DMS53 (cell line): Measurements from ENCODE around the gene MAPK4.
"Not testable (repeated sequence)": the region's sequence is repeated elsewhere in the genome, so short reads cannot be mapped to it uniquely, and the experiment has no call there.

Experiments used
- DNase-seq: peaks from one replicate; lab custom pipeline; 2025; lab: John Stamatoyannopoulos, UW

The MAPK4 gene

GRCh38 chr18:50559752-50560680, at the start of gene MAPK4:
Gene MAPK4 (plus strand): TSS chr18:50560087. CDS start chr18:50663959, 103,872 bp downstream.
- DNase-seq, result peak; percentile 89

- DNase-seq, result not testable (repeated sequence)
Observed at GRCh38 chr18:50517277-50517676, 42.6 kb upstream of the MAPK4 start.

- DNase-seq, result no peak
Observed at GRCh38 chr18:50518787-50519546, 40.9 kb upstream of the MAPK4 start.

GRCh38 chr18:50523165-50523564, 36.7 kb upstream of the MAPK4 start:
- no peak for DNase-seq

- peak; percentile 59 for DNase-seq
Observed at GRCh38 chr18:50527636-50528307, 32.1 kb upstream of the MAPK4 start.

GRCh38 chr18:50528806-50529205, 31.1 kb upstream of the MAPK4 start:
- no peak for DNase-seq

- peak; percentile 24 for DNase-seq
Observed at GRCh38 chr18:50533822-50534221, 26.1 kb upstream of the MAPK4 start.

- not testable (repeated sequence) for DNase-seq
Observed at GRCh38 chr18:50544476-50544875, 15.4 kb upstream of the MAPK4 start.

- DNase-seq, result no peak
Observed at GRCh38 chr18:50545936-50546335, 14.0 kb upstream of the MAPK4 start.

- DNase-seq, result no peak
Observed at GRCh38 chr18:50548160-50548559, 11.7 kb upstream of the MAPK4 start.

- DNase-seq, result not testable (repeated sequence)
Observed at GRCh38 chr18:50551651-50552050, 8.2 kb upstream of the MAPK4 start.

GRCh38 chr18:50558157-50558556, 1.7 kb upstream of the MAPK4 start:
- peak; percentile 20 for DNase-seq

GRCh38 chr18:50558948-50559751, 737 bp upstream of the MAPK4 start:
- DNase-seq, result peak; percentile 58

- DNase-seq, result peak; percentile 78
Observed at GRCh38 chr18:50560681-50561629, 1.1 kb downstream of the MAPK4 start.

GRCh38 chr18:50562258-50562657, 2.4 kb downstream of the MAPK4 start:
- DNase-seq, result not testable (repeated sequence)

GRCh38 chr18:50562686-50563085, 2.8 kb downstream of the MAPK4 start:
- DNase-seq, result no peak

GRCh38 chr18:50563376-50563775, 3.5 kb downstream of the MAPK4 start:
- DNase-seq, result no peak

GRCh38 chr18:50569930-50570329, 10.0 kb downstream of the MAPK4 start:
- DNase-seq, result no peak

- DNase-seq, result no peak
Observed at GRCh38 chr18:50571606-50572005, 11.7 kb downstream of the MAPK4 start.

- not testable (repeated sequence) for DNase-seq
Observed at GRCh38 chr18:50573196-50573595, 13.3 kb downstream of the MAPK4 start.
